ENCODE results near the gene OLIG1.

DNA sequence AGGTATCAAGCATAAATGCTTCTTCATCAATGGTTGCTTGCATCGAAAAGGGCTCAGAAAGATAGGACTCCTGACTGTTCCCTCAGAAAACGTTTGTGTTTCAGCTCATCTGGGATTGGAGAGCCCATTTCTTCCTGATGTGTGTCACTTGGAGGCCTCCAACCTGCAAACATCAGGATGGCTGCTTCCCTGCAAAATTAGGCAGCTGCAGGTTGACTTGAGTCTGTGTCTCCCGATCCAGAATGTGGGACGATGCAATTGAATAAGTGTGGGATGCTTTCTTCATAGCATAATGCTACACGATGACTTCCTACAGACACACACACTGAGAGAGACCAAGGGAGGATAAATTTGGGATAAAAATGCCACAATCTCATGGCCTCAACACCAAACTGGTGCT lies 42.2 kb downstream of the OLIG1 start:
- TF ChIP-seq, protein P1, sequence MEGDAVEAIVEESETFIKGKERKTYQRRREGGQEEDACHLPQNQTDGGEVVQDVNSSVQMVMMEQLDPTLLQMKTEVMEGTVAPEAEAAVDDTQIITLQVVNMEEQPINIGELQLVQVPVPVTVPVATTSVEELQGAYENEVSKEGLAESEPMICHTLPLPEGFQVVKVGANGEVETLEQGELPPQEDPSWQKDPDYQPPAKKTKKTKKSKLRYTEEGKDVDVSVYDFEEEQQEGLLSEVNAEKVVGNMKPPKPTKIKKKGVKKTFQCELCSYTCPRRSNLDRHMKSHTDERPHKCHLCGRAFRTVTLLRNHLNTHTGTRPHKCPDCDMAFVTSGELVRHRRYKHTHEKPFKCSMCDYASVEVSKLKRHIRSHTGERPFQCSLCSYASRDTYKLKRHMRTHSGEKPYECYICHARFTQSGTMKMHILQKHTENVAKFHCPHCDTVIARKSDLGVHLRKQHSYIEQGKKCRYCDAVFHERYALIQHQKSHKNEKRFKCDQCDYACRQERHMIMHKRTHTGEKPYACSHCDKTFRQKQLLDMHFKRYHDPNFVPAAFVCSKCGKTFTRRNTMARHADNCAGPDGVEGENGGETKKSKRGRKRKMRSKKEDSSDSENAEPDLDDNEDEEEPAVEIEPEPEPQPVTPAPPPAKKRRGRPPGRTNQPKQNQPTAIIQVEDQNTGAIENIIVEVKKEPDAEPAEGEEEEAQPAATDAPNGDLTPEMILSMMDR (IDR thresholded peaks at IDR 0.05; ENCODE audit: insufficient read depth, low read length): no peak
- TF ChIP-seq POLR2AphosphoS5 (IDR thresholded peaks at IDR 0.05; ENCODE audit: low read depth) (no peak), GABPA (IDR thresholded peaks at IDR 0.05; ENCODE audit: low read depth) (no peak)
- TF ChIP-seq, protein P2, sequence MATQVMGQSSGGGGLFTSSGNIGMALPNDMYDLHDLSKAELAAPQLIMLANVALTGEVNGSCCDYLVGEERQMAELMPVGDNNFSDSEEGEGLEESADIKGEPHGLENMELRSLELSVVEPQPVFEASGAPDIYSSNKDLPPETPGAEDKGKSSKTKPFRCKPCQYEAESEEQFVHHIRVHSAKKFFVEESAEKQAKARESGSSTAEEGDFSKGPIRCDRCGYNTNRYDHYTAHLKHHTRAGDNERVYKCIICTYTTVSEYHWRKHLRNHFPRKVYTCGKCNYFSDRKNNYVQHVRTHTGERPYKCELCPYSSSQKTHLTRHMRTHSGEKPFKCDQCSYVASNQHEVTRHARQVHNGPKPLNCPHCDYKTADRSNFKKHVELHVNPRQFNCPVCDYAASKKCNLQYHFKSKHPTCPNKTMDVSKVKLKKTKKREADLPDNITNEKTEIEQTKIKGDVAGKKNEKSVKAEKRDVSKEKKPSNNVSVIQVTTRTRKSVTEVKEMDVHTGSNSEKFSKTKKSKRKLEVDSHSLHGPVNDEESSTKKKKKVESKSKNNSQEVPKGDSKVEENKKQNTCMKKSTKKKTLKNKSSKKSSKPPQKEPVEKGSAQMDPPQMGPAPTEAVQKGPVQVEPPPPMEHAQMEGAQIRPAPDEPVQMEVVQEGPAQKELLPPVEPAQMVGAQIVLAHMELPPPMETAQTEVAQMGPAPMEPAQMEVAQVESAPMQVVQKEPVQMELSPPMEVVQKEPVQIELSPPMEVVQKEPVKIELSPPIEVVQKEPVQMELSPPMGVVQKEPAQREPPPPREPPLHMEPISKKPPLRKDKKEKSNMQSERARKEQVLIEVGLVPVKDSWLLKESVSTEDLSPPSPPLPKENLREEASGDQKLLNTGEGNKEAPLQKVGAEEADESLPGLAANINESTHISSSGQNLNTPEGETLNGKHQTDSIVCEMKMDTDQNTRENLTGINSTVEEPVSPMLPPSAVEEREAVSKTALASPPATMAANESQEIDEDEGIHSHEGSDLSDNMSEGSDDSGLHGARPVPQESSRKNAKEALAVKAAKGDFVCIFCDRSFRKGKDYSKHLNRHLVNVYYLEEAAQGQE (IDR thresholded peaks at IDR 0.05; ENCODE audit: insufficient replicate concordance, low read depth): no peak
